Mucosa of descending colon (tissue), 3 donors: Measurements from ENCODE around the gene STYK1. TPM values are rescaled to one million over a fixed set of nuclear protein-coding genes. Genes with fewer than 3 reads are reported as not detected.

Experiments used
- ATAC-seq: fragments of 200-7000 bp; cut with Tn5 transposase; one replicate; pipeline ENCODE4 v1.9.1; 2020; ENCODE audit warnings: mild to moderate bottlenecking, moderate library complexity
- DNase-seq, 3 donors: peaks; one replicate each; pipeline ENCODE4 v3.0.0-alpha.2; 2020
- H3K36me3 ChIP-seq: fragments of 200-600 bp; one replicate; pipeline ENCODE4 v1.8.0; 2021; ENCODE audit warnings: low read depth, mild to moderate bottlenecking
- H3K4me1 ChIP-seq: fragments of 200-600 bp; one replicate; pipeline ENCODE4 v1.8.0; 2021; ENCODE audit warnings: low read depth, mild to moderate bottlenecking
- H3K4me3 ChIP-seq: fragments of 200-600 bp; one replicate; pipeline ENCODE4 v1.8.0; 2021; ENCODE audit warnings: mild to moderate bottlenecking
- H3K9me3 ChIP-seq: fragments of 200-600 bp; one replicate; pipeline ENCODE4 v1.8.0; 2021; ENCODE audit warnings: mild to moderate bottlenecking
- intact Hi-C, 2 donors: fragments of 100-400 bp; cut with DNase I in 1 of 2; cut with micrococcal nuclease in 1 of 2; formaldehyde crosslinking; loops; one replicate each; pipeline versions ENCODE4 v1.11.0 to v1.11.1; 2022; cut with DNase I, micrococcal nuclease
- long read RNA-seq, 2 donors: library from polyadenylated mRNA; unstranded; transcript quantifications; one replicate each; pipeline ENCODE4 v2.0.0, GENCODE V29; 2019 to 2021
- total RNA-seq, 3 donors: library from RNA; stranded (reverse); fragmentation: NEBNext Ultra II Directional in 2 of 3; extraction: Animal tissue kit (Norgen Biotek cat#: 25700) in 2 of 3; gene quantifications; one replicate each; pipeline versions ENCODE4 v1.2.1 to v1.2.4, GENCODE V29; 2021 to 2023
- TF ChIP-seq, protein P1 (sequence below): fragments of 200-600 bp; IDR thresholded peaks from one replicate; pipeline ENCODE4 v1.8.0; 2022; ENCODE audit warnings: antibody characterized with exemption, mild to moderate bottlenecking
- donor health status: DM: no; HTN: no; CAD: no; lungs with moderate emphysema.
- donor health status: DM: no; HTN: no; CAD: no.
- donor health status: DM: no; HTN: yes; CAD: no.

The STYK1 gene, protein sequence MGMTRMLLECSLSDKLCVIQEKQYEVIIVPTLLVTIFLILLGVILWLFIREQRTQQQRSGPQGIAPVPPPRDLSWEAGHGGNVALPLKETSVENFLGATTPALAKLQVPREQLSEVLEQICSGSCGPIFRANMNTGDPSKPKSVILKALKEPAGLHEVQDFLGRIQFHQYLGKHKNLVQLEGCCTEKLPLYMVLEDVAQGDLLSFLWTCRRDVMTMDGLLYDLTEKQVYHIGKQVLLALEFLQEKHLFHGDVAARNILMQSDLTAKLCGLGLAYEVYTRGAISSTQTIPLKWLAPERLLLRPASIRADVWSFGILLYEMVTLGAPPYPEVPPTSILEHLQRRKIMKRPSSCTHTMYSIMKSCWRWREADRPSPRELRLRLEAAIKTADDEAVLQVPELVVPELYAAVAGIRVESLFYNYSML
- total RNA-seq: 10 to 100 TPM; 19.9 to 37.6 (median 28.0) TPM
- long read RNA-seq, donor 1, transcript STYK1-201 (11 exons, 2,995 nt): major isoform, 6 of 22 reads
- long read RNA-seq, donor 1, partial matches to known transcripts: 2 of 22 reads
- long read RNA-seq, donor 1, other reads (novel, unspliced or antisense): 14 of 22 reads
- long read RNA-seq, donor 2, partial matches to known transcripts: 0 of 5 reads
- long read RNA-seq, donor 2, other reads (novel, unspliced or antisense): 5 of 5 reads

DNA sequence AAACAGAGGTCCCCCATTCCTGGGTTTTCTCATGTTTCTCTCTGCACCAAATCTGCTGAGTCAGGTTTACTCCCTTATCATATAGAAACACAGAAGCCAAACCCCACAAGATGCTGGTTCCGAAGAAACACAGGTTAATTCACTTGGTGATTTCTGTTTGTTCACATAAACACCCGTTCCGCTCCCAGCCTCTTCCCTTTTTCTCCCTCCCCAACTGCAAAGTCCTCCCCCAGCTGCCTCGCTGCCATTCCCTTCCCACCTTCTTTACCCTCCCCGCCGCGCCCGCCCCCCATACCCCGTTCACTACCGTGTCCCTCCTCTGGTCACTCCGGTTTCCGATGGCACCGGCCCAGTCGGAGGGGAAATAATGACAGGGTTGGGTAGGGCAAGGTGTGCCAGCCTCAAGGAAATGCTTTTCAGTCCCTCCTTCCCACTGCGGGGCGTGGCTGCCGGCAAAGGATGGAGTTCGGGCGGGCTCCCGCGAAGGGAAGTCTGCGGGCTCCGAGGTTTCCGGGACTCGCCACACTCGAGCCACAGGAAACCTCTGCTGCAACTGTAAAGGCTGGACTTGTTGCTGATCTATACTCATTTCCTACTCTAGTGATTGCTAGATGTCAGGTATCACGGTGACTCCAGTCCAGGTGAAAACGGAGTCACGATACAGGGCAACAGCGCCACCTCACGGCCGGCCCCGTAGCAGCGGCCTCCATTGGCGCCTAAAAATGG lies at the start of gene STYK1:
TSS of gene STYK1 (minus strand) at position 394 of the 726 bp plus-strand sequence. CDS start 39,434 bp downstream, outside the sequence.
- Histone ChIP-seq H3K4me1 (peaks cover 4% of the 10 kb centered on the region), H3K36me3 (no peaks in the 10 kb centered on the region), H3K4me3 (peak within 1 kb of the TSS; percentile 25), H3K9me3 (no peaks in the 10 kb centered on the region)
- DNase-seq: peak; percentile 91 to 93 (median 92)
- intact Hi-C loops: no loop called here
- ATAC-seq: peak; percentile 92
- TF ChIP-seq, protein P1, sequence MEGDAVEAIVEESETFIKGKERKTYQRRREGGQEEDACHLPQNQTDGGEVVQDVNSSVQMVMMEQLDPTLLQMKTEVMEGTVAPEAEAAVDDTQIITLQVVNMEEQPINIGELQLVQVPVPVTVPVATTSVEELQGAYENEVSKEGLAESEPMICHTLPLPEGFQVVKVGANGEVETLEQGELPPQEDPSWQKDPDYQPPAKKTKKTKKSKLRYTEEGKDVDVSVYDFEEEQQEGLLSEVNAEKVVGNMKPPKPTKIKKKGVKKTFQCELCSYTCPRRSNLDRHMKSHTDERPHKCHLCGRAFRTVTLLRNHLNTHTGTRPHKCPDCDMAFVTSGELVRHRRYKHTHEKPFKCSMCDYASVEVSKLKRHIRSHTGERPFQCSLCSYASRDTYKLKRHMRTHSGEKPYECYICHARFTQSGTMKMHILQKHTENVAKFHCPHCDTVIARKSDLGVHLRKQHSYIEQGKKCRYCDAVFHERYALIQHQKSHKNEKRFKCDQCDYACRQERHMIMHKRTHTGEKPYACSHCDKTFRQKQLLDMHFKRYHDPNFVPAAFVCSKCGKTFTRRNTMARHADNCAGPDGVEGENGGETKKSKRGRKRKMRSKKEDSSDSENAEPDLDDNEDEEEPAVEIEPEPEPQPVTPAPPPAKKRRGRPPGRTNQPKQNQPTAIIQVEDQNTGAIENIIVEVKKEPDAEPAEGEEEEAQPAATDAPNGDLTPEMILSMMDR: peak; percentile 83

DNA sequence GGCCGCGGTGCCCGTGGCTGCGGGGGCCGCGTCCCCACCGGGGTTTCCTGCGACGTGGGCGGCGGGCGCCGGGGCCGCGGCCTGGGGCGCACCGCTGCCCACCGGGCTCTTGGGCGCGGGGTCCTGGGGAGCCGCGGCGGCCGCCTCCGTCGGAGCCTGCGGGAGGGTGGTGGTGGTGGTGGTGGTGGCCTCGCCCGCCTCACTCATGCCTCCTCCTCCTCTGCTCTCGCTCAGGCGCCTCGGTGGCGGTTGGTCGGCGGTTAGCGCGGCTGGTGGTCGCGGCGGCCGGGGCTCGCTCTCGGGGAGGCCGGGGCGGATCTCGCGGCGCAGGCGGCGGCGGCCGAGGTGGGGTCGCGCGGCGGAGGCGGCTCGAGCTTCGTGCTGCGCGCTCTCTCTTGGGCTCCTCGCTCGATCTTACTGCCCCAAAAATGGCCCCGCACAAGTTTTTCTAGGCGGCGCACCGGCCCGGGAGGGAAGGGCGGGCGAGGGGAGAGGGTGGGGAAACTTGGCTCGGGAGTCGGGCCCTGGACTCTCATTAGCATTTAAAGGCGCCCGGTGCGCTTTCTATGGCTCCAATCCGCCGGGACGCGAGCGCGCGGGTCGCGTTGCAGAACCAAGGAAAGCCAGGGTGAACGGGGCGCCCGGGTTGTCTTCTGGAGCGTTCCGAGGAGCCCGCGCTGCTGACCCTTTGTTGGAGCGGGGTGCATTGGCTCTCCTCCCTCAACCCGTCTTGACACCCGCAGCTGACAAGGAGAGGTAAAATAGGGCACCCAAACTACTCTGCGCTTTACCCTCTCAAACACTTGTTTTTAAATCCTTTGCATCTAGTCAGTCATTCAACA lies 49.3 kb upstream of the STYK1 start, which contains the start of gene YBX3:
TSS of gene YBX3 (minus strand) at position 419 of the 842 bp plus-strand sequence. CDS start at position 207, 212 bp downstream.
- Histone ChIP-seq H3K4me1 (peaks cover 22% of the 10 kb centered on the region), H3K36me3 (no peaks in the 10 kb centered on the region), H3K9me3 (no peaks in the 10 kb centered on the region), H3K4me3 (peak within 1 kb of the TSS; percentile 86)
- ATAC-seq (peak; percentile 83), DNase-seq (peak; percentile 88 to 90 (median 88))
- intact Hi-C loops: no loop called here
- TF ChIP-seq, protein P1: no peak

DNA sequence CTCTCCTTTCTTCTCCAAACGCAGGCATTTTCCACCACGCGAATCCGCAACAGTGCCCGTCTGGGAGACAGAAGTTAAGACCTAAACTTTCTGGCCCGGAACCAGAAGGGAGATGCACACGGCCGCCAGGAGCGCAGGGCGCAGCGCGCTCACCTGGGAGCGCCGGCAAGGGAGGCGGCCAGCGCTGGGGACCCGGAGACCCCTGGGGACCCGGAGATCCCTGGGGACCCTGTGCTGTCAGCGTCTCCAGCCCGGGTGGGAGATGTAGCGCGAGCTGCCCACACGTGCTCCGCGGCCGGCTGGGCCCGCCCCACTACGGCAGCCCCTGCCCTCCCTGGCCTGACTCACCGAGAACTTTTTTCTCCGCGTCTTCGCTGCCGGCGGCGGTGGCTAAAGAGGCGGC lies 48.7 kb upstream of the STYK1 start:
- Histone ChIP-seq H3K4me1 (peaks cover 25% of the 10 kb centered on the region), H3K4me3 (peak overlapping the region; percentile 86), H3K36me3 (no peaks in the 10 kb centered on the region), H3K9me3 (no peaks in the 10 kb centered on the region)
- TF ChIP-seq, protein P1: no peak
- intact Hi-C loops: no loop called here
- ATAC-seq: peak; percentile 62
- peak; percentile 46 to 70 (median 67) for DNase-seq

DNA sequence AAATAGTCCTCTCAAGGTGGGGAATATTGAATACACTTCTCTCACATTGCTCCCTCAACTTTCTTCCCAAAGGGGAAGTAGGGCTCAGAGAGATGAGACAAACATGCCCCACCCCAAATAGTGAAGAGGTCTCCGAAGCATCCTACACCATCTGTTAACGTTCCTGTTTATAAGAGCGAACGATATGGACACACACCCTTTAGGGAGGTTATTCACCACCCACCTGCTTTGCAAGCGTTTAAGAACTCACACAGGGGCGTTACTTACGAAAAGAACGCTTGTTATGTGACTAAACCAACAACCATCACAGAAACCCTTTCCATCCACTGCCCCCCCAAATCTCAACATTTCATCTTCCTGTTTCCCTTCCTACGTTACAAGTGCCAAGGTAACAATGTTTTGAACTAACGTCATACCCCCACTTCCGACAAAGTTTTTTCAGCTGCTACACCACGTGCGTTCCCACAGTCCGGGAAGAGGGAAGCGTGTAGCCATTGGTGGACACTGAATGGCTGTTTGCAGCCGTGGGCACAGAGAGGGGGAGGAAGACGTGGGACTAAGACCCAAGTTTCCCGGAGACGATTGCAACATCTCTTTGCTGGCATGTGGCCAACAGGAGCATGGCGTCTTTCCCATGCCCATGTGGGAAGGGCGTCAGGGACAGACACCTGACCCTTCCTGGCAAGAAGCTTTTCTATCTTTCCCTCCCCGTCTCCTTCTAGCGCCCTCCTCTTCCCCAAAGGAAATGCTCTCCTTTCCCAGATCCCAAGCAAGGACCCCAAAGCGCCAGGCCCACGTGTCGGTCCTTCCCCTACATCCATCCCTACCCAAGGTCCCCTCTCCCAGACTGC lies 48.0 kb upstream of the STYK1 start:
- TF ChIP-seq, protein P1: no peak
- Histone ChIP-seq H3K4me3 (peak overlapping the region; percentile 86), H3K4me1 (peaks cover 31% of the 10 kb centered on the region), H3K9me3 (no peaks in the 10 kb centered on the region), H3K36me3 (no peaks in the 10 kb centered on the region)
- peak; percentile 86 to 89 (median 87) for DNase-seq
- intact Hi-C loops: no loop called here
- ATAC-seq: peak; percentile 81
